ENCODE data around the gene AMACR. TPM values are rescaled to one million over a fixed set of nuclear protein-coding genes. Genes with fewer than 3 reads are reported as not detected.

The AMACR gene
- total and polyA plus RNA-seq, 10 of the 15 experiments (the other 5 are each of a cell fraction or from before 2014, with no cell fraction given), result 2.6 to 20.4 (median 10.4) TPM

- H3K9ac ChIP-seq (ENCODE audit: control insufficient read depth, insufficient read depth, low read length), result no peak overlapping the region
- no peak overlapping the region for H2AFZ ChIP-seq (ENCODE audit: control insufficient read depth, low read depth, low read length)
- CTCF ChIA-PET, result interaction anchor here (0.9 kb wide), 1 partner anchor 8 kb away, joined by 3 read pairs; no protein-coding TSS in a partner anchor
- BruUV-seq (replicated peaks), result no TSS peak
- H3K4me3 ChIP-seq, result no peak overlapping the region
- no peaks in the 10 kb centered on the region for H3K9me3 ChIP-seq (replicated peaks; ENCODE audit: control insufficient read depth, insufficient read depth, low read length)
- TF ChIP-seq RAD21 (IDR thresholded peaks at IDR 0.05; ENCODE audit: insufficient read depth, low read depth, low read length) (no peak), IRF5 (IDR thresholded peaks at IDR 0.05; ENCODE audit: borderline replicate concordance) (no peak)
- H3K27ac ChIP-seq (ENCODE audit: control insufficient read depth, insufficient read depth), result no peak overlapping the region
- intact Hi-C loops (cut with micrococcal nuclease; ENCODE audit: unreplicated experiment) (no loop called here), in situ Hi-C loops (cut with MboI) (no loop called here)
- H3K79me2 ChIP-seq (ENCODE audit: control insufficient read depth, insufficient read depth, low read length), result no peaks in the 10 kb centered on the region
- no peak for DNase-seq (ENCODE audit: low read depth, low spot score)
- FAIRE-seq, result no peak
- RAD21 ChIA-PET (ENCODE audit: unreplicated experiment), result no interaction called here
- no peak for ATAC-seq
- no peaks in the 10 kb centered on the region for H4K20me1 ChIP-seq (ENCODE audit: control insufficient read depth, insufficient read depth)
- H3K36me3 ChIP-seq (ENCODE audit: control insufficient read depth in 2 of 2, insufficient read depth in 2 of 2, low read length in 1 of 2), result no peaks in the 10 kb centered on the region; a peak in 1 of 4 replicates
- H3K4me1 ChIP-seq (ENCODE audit: control insufficient read depth, insufficient read depth, low read length), result no peaks in the 10 kb centered on the region
- no peak overlapping the region for H3K4me2 ChIP-seq (ENCODE audit: control insufficient read depth, insufficient read depth)
- SMC1A ChIA-PET (ENCODE audit: uncharacterized antibody, unreplicated experiment), result interaction anchor here (0.6 to 1.1 kb wide), 2 partner anchors 11 kb away, joined by 3 to 5 read pairs; no protein-coding TSS in a partner anchor
- no peaks in the 10 kb centered on the region for H3K27me3 ChIP-seq (replicated peaks in 1 of 2; ENCODE audit: control insufficient read depth in 2 of 2, insufficient read depth in 2 of 2, low read length in 1 of 2)
- POLR2A ChIA-PET, result interaction anchor here (0.8 kb wide), 1 partner anchor 40 kb away, joined by 4 read pairs; the partner anchor contains the start of gene AMACR
Observed at GRCh38 chr5:34047774-34048572, 40.1 kb upstream of the AMACR start.

- RAD21 ChIA-PET (ENCODE audit: unreplicated experiment), result no interaction called here
- intact Hi-C loops (cut with micrococcal nuclease; ENCODE audit: unreplicated experiment), result no loop called here
Observed at GRCh38 chr5:34047143-34047542, 39.3 kb upstream of the AMACR start.

More at GRCh38 chr5:34047143-34047542, 39.3 kb upstream of the AMACR start:
- no peak overlapping the region for H2AFZ ChIP-seq (ENCODE audit: control insufficient read depth, low read depth, low read length)
- no peaks in the 10 kb centered on the region; a peak in 1 of 4 replicates for H3K36me3 ChIP-seq (ENCODE audit: control insufficient read depth in 2 of 2, insufficient read depth in 2 of 2, low read length in 1 of 2)
- no peak for DNase-seq (ENCODE audit: low read depth, low spot score)
- no peaks in the 10 kb centered on the region for H4K20me1 ChIP-seq (ENCODE audit: control insufficient read depth, insufficient read depth)
- no peak overlapping the region for H3K4me2 ChIP-seq (ENCODE audit: control insufficient read depth, insufficient read depth)
- no peak overlapping the region for H3K9ac ChIP-seq (ENCODE audit: control insufficient read depth, insufficient read depth, low read length)
- ChIA-PET CTCF (no interaction called here), POLR2A (no interaction called here), SMC1A (ENCODE audit: uncharacterized antibody, unreplicated experiment) (interaction anchor here (0.6 kb wide), 1 partner anchor 10 kb away, joined by 3 read pairs; no protein-coding TSS in a partner anchor)
- H3K9me3 ChIP-seq (replicated peaks; ENCODE audit: control insufficient read depth, insufficient read depth, low read length), result no peaks in the 10 kb centered on the region
- no peaks in the 10 kb centered on the region for H3K4me1 ChIP-seq (ENCODE audit: control insufficient read depth, insufficient read depth, low read length)
- no peaks in the 10 kb centered on the region for H3K27me3 ChIP-seq (replicated peaks in 1 of 2; ENCODE audit: control insufficient read depth in 2 of 2, insufficient read depth in 2 of 2, low read length in 1 of 2)
- no peak overlapping the region for H3K4me3 ChIP-seq
- no peak for FAIRE-seq
- 44% methylated on average over 4 of the region's 4 CpGs for WGBS (ENCODE audit: insufficient coverage, insufficient replicate concordance, low lambda C conversion rate, missing lambda C conversion rate)
- H3K27ac ChIP-seq (ENCODE audit: control insufficient read depth, insufficient read depth), result no peak overlapping the region
- in situ Hi-C loops (cut with MboI), result no loop called here
- TF ChIP-seq MEF2B (IDR thresholded peaks at IDR 0.05; ENCODE audit: partially characterized antibody, poor library complexity, severe bottlenecking) (no peak), ZNF592 (IDR thresholded peaks at IDR 0.05) (no peak)
- BruUV-seq (replicated peaks), result no TSS peak
- no peak for ATAC-seq
- no peaks in the 10 kb centered on the region for H3K79me2 ChIP-seq (ENCODE audit: control insufficient read depth, insufficient read depth, low read length)

All from GM12878 (cell line).